ENCODE results near the gene WIPI1. TPM values are rescaled to one million over a fixed set of nuclear protein-coding genes. Genes with fewer than 3 reads are reported as not detected.

The WIPI1 gene
- total and polyA plus RNA-seq, 9 of the 15 experiments (the other 6 are each of a cell fraction or from before 2014, with no cell fraction given), result 3.7 to 23.5 (median 11.8) TPM

DNA sequence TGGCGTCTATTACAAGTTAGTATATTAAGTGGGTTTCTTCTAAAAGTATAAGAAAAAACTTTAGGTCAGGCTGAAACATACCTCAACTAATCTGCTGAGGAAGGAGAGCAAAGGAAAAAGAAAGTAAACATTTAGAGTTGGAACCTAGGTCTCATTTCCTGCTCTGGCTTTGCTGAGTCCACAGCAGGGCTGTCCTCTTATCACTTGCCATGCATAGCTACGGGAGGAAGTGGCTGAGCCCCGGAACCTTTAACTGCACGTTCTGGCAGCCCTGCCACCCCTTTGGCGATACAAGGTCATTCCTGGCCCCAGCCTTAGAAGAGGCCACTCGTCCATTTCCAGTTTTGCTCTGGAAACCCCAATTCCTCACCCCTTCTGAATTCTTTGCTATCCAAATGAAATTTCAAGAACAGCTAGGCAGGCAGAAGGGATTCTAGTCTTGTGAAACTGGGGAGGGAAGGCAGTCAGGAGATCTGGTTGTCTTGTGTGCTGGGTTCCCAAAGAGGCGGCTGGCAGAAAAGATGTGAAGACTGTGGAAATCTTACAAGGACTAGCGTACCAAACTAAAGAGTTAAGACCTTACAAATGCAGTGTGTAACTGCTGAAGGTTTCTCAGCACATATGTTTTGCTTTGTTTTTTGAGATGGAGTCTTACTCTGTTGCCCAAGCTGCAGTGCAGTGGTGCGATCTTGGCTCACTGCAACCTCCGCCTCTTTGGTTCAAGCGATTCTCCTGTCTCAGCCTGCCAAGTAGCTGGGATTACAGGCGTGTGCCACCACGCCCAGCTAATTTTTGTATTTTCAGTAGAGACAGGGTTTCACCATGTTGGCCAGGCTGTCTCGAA, 19.1 kb downstream of the WIPI1 start (continued):
- peak; percentile 17 for TF ChIP-seq ZNF239 (CRISPR knock-in tag; IDR thresholded peaks at IDR 0.05)
- peak; percentile 74 for TF ChIP-seq DMBX1 (CRISPR knock-in tag; IDR thresholded peaks at IDR 0.05; ENCODE audit: borderline replicate concordance)
- no peak for TF ChIP-seq ZNF41 (CRISPR knock-in tag; conservative IDR thresholded peaks at IDR 0.05)
- TF ChIP-seq, protein P1, sequence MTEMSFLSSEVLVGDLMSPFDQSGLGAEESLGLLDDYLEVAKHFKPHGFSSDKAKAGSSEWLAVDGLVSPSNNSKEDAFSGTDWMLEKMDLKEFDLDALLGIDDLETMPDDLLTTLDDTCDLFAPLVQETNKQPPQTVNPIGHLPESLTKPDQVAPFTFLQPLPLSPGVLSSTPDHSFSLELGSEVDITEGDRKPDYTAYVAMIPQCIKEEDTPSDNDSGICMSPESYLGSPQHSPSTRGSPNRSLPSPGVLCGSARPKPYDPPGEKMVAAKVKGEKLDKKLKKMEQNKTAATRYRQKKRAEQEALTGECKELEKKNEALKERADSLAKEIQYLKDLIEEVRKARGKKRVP (CRISPR knock-in tag; IDR thresholded peaks at IDR 0.05), result no peak
- TF ChIP-seq, protein P2, sequence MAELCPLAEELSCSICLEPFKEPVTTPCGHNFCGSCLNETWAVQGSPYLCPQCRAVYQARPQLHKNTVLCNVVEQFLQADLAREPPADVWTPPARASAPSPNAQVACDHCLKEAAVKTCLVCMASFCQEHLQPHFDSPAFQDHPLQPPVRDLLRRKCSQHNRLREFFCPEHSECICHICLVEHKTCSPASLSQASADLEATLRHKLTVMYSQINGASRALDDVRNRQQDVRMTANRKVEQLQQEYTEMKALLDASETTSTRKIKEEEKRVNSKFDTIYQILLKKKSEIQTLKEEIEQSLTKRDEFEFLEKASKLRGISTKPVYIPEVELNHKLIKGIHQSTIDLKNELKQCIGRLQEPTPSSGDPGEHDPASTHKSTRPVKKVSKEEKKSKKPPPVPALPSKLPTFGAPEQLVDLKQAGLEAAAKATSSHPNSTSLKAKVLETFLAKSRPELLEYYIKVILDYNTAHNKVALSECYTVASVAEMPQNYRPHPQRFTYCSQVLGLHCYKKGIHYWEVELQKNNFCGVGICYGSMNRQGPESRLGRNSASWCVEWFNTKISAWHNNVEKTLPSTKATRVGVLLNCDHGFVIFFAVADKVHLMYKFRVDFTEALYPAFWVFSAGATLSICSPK (IDR thresholded peaks at IDR 0.05; ENCODE audit: borderline replicate concordance), result no peak
- TF ChIP-seq MBD2 (IDR thresholded peaks at IDR 0.05; ENCODE audit: borderline replicate concordance, low read depth), result peak; percentile 63
- no peak for TF ChIP-seq ZNF121 (CRISPR knock-in tag; conservative IDR thresholded peaks at IDR 0.05)
- TF ChIP-seq PHF8 (IDR thresholded peaks at IDR 0.05; ENCODE audit: borderline replicate concordance, low read length), result peak; percentile 29; the same call in 1 of the 2 replicates
- TF ChIP-seq, protein P3, sequence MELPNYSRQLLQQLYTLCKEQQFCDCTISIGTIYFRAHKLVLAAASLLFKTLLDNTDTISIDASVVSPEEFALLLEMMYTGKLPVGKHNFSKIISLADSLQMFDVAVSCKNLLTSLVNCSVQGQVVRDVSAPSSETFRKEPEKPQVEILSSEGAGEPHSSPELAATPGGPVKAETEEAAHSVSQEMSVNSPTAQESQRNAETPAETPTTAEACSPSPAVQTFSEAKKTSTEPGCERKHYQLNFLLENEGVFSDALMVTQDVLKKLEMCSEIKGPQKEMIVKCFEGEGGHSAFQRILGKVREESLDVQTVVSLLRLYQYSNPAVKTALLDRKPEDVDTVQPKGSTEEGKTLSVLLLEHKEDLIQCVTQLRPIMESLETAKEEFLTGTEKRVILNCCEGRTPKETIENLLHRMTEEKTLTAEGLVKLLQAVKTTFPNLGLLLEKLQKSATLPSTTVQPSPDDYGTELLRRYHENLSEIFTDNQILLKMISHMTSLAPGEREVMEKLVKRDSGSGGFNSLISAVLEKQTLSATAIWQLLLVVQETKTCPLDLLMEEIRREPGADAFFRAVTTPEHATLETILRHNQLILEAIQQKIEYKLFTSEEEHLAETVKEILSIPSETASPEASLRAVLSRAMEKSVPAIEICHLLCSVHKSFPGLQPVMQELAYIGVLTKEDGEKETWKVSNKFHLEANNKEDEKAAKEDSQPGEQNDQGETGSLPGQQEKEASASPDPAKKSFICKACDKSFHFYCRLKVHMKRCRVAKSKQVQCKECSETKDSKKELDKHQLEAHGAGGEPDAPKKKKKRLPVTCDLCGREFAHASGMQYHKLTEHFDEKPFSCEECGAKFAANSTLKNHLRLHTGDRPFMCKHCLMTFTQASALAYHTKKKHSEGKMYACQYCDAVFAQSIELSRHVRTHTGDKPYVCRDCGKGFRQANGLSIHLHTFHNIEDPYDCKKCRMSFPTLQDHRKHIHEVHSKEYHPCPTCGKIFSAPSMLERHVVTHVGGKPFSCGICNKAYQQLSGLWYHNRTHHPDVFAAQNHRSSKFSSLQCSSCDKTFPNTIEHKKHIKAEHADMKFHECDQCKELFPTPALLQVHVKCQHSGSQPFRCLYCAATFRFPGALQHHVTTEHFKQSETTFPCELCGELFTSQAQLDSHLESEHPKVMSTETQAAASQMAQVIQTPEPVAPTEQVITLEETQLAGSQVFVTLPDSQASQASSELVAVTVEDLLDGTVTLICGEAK (IDR thresholded peaks at IDR 0.05), result peak; percentile 67
- TF ChIP-seq, protein P3 (CRISPR knock-in tag; IDR thresholded peaks at IDR 0.05), result no peak
- TF ChIP-seq CBFA2T2 (conservative IDR thresholded peaks at IDR 0.05), result peak; percentile 39
- peak; percentile 82 for TF ChIP-seq MYNN (IDR thresholded peaks at IDR 0.05)
- no peak for TF ChIP-seq MYNN (CRISPR knock-in tag; IDR thresholded peaks at IDR 0.05)
- TF ChIP-seq ZNF174 (CRISPR knock-in tag; IDR thresholded peaks at IDR 0.05), result no peak

All from K562 (cell line).